Measurements from ENCODE around the gene PARP8.
"Not testable (repeated sequence)": the region's sequence is repeated elsewhere in the genome, so short reads cannot be mapped to it uniquely, and the experiment has no call there.

PARP8 gene

DNA sequence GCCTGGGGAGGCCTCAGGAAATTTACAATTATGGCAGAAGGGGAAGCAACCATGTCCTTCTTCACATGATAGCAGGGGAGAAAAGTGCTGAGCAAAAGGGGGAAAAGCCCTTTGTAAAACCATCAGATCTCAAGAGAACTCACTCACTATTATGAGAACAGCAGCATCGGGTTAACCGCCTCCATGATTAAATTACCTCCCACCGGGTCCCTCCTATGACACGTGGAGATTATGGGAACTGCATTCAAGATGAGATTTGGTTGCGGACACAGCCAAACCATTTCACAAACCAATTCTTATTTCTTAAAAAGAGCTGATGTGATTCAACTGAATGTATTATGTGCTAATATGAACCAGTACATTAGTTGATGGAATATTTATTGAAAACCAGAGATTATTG is 63.9 kb downstream of the PARP8 start:
- no peak for DNase-seq

DNA sequence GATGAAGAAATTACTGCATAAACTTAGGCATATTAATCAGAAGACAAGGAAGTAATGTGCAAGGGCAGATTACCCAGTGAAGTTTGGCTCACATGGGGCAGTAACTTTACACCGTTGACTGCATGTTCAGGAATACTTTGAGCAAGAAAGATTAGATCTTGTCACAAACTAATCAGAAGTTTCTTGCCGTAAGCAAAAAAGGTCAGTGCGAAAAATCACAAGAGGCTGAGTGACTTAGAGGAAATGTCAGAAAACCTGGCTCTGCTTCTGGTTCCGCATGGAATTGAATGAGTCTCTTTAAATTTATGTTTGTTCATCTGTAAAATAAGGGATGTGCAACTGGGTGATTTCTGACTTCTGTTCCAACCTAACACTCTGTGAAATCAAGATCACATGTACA is 64.4 kb downstream of the PARP8 start:
- no peak for DNase-seq

DNA sequence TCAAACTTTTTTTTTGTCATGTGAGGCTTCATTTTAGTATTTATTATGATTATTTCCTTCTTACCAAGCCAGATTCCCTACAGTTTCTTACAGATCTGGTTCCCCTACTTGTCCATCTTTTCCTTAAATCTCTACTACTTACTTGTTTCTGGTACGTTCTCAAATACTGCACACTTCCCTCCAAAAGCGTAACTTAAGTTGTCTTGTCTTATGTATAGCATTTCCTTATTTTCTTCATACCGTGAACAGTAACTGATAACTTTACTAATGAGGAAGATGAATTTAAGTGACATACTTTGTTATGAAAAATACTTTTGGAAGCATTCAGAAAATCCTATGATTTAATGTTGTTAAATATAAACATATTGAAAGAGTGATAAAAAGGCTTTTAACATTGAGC is 67.3 kb downstream of the PARP8 start:
- DNase-seq: no peak

DNA sequence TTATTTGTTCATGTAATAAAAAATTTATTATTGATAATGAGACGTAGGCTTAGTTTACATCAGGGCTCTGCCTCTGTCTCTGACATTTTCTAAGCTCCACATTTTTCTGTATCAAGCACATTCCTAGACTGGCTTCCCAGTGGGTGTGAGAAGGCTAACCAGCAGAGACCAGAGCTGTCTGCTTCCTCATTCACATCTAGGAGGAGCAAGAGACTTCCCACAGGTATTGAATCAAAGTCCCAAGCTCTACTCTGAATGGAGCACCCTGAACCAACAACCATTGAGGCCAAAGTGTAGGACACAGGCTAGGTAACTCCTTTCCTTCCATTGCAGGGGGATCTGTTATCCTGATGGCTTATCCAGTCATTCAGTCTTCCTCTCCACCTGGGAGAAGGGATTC is 72.4 kb downstream of the PARP8 start:
- DNase-seq: no peak

DNA sequence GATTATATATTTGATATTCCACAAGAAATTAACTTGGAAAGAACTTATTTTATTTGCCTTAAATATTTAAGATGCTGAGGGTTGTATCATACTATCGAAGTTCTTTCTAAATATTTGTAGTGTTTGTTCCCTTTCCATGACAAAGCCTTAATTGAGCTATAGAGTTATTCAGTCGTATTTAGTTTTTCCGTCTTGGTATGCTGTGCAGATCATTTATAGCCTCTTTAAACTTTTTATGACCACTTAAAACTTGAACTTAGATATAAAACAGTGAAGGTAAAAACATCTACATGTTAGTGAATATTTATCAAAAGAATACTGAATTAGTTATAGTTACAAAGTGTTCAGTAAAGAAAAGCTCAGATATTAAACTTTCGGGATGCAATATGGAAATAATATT is 74.4 kb downstream of the PARP8 start:
- no peak for DNase-seq

DNA sequence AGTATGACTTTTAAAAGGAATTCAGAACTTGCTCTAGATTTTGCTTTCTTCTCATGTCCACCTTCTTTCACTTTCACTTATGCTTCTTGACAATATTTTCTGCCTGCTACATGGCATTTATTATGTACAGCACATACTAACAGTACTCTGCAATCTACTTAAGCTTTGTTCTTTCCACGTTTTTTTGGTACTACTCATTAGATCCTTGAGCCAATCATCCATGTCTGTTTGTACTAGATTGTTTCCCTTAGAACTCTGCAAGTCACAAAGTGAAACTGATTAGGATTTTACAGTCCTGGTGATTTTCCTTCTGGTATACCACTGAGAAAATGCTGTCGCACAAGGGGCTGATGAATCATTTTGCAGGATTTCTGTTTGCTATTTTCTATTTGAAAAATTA is 78.3 kb downstream of the PARP8 start:
- DNase-seq: no peak

DNA sequence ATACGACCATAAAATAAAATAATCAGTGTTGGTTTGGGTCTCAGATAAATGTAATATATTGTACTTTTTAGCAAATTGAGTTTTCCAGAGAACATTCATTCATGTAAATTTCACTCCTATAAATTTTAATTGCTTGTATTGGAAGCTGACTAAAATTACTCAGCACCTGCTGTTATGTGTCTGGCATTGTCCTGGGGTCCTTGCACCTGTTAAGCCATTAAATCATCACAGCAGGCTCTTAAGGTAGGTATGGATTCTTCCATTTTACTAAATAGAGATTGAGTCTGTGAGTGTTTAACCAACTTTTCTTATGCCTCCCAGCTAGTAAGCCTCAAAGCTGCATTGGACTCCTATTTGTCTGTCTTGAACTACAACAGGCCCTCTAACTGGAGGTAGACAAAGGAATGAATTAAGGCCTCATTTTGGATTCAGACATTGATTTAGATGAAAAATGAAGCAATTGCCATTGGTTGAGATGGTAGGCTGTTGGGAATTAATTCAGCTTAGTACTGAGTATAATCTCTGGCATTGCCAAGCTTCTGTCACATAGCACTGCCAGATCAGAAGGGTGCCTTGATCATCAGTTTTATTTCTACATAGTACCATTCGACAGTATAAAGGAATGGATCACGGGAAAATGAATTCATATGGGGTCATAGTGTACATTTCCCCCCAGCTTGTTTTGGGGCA is 78.9 kb downstream of the PARP8 start:
- no peak for DNase-seq

DNA sequence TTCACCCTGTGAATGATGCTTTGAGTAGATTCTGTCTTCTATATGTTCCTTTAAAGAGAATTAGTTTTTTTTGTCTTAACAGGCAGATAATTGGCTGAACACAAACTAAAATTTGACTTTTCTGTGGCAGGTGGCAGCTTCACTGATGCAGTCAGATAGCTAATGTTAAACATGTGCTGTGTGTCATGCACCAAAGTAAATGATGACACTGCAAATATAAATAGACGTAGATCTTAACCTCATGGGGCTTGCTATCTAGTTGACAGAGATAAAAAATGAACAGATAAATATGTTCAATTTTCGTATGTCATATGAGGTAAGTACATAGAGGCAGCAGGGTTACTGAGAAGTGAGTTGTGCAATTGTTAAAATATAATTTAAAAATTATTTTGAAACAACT is 82.7 kb downstream of the PARP8 start:
- DNase-seq: no peak

DNA sequence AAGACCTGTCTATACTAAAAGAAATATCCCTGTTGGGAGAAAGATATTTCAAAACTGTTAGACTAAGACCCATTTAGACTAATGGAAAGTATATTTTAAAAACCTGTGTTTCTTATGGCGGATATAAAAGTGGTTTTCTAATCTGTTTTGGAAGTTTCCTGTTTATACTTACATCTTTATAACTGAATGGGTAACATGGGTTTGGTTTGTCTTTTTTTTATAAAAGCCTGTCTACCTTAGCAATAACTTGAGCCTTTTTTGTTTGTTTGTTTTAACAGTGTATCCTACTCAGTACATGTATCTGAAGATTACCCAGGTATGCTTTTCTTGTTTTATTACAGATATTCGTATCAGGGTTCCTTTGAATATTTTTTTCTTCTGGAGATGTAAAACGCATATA is 83.4 kb downstream of the PARP8 start:
- DNase-seq: no peak

DNA sequence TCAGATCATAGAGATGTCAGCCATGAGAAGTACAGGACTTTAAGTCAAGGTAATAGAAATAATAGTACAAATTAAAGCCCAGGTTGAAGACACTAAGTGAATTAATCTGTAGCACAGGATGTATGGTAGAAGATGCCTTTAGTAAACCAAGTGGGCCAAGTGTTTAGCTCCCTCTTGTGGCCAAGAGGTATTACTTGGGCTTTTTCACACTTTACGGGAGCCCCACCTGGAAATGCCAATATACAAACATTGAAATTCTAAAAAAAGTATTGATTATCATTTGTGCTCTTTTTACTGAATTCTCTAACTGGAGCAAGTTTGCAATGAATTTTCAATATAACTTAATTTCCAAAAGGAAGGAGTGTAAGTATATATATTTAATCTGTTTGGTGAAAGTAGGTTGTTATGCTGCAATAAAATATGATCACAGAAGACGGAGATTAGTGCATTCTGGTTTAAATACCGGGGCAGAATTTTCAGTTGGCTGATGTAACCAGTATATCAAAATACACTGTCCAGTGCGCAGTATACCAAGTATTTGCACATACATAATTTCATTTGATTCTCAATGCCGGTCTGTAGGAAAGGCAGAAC is 84.7 kb downstream of the PARP8 start:
- no peak for DNase-seq

DNA sequence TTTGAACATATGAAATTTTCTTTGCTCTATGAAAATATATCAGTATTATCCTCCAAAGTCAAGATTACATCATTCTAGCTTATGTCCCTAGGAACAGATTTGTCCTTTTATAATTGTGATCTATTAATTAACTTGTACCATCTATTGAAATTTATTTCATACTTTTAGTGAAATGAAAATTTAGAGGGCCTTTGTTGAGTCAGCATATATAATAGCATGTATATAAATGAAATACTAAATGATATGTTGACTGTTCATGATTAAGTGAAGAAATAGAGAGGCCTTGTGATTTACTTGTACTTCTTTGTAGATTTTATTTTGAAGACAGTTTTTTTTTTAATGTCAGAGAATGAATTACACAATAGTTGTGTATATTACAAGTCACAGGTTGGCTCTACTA is 86.4 kb downstream of the PARP8 start:
- no peak for DNase-seq

DNA sequence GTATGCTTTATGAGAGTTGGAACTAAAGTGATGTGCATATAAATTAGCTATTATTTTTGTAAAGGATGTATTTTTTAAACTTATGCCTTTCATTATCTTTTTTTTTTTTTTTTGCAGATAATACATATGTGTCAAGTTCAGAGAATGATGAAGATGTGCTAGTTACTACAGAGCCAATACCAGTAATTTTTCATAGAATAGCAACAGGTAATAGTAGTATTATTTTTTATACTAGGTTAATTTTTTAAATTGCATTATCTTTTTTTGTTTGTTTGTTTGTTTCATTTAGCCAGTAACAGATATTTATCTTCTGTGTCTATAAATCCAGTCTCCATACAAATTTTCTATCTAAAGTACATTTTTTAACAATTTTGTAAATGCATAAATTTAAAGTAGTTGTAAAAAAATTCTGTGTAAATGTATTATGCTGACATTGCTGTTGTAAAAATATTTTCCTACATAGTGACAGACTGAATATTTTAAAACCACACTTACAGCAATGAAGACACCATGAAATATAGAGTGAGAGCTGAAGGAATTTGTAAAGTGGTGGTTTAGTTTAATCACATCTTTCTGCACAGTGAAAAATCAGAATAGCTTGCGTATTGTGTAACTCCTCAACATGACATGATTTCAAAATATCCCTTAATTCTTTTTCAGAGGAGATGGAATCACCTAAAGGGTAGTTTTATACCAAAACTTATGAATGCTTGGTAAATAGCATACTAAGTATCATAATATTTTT is 93.3 kb downstream of the PARP8 start:
- no peak for DNase-seq

DNA sequence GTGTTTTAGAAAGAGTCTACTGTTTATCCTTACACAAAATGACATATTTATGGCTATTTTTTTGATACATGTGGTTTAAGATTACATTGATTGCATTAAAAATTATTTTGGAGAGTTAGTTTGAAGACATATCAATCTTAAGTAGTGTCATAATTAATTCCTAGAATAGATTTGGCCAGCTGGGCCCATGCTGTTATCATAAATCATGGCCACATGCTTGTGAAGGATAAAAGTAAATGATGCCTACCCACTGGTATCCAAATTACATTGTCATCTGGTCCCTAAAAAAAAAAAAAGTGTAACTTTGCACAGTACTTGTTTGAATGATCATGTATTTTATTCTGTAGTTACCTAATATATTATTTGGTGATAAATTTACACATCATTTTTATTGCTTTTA is 96.9 kb downstream of the PARP8 start:
- no peak for DNase-seq

DNA sequence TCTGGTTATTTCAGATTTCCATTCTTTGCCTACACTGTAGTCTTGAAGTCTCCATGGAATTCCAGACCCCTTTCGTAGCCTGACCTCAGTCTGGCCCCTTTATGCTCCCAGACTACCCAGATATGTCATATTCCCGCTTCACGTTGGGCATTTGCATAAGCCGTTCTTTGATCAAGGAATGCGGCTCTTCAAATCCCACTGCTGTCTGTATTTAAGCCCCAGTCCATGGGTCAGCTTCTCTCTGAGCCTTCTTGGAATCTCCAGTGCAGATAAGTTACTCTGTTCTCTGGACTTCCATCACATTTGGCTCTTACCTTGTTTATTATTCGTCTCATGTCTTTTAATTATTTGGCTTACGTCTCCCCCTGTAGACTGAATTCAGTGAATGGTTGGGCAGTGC is 97.4 kb downstream of the PARP8 start:
- DNase-seq: no peak

DNA sequence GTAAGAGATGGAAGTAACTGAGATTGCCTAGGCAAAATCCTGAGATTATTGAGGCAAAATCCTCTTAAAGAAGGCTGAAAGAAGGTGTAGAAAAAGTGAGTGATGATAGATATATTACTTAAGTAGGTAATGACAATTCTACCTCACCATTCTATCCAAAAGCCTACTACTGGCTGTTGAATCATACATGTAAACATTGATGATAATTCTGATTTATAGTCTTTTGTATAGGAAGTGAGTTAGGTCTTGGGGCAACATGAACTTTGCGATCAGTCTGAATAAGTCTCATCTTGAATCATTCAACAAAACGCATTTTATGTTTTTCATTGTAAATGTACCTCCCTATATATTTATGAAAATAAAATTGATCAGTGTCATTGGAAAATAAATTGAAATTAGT is 99.6 kb downstream of the PARP8 start:
- no peak for DNase-seq

DNA sequence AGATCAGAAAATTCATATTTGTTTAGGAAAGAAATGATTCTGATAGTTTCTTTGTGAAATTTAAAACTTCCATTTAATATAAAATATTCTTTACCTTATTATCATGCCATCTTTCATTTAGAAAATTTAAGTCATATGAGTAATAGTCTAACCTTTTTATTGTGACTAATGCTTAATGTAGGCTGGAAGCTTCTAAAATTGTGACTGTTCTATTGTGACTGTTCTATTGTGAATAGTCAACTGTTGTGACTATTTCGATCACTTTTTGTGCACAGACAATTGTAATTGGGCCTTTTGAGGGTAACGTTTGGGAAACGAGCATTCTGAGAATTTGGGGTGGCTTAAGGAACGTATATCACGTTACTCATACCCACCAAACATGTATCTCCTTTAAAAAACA is 100.0 kb downstream of the PARP8 start:
- DNase-seq: no peak

DNA sequence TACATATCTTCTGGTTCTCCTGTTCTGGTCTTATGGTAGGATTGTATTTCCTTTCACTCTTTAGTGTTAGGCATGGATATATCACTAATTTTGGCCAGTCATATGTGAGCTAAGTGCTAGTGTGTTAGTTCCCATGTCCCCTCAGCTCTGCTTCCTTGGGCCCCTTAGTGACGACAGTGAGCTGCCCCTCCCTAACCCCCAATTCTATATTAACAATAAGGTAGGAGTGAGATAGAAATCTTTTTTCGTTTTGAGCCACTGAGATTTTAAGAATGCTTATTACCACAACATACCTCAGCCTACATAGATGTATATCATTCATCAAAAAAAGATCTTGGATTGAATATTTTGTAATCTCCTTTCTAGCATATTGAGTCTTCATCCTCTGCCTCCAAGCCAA is 100.5 kb downstream of the PARP8 start:
- no peak for DNase-seq

DNA sequence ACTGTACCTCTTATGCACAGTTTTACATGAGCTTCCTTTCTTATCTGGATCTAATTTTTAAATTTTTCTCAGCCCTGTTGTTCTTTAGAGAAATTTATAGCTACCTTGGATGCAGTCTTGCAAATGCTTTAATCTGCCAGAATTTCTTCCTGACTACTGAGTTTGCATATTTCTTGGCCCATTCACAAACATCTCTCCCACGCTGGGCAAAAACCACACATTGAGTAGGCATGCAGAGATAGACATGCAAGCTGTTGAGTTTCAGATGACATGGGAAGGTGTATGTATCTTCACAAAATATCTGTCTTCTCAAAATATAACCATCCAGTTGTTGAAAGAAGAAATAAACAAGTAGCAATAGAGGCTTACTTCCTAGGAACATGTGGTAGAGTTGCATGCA is 101.2 kb downstream of the PARP8 start:
- no peak for DNase-seq

DNA sequence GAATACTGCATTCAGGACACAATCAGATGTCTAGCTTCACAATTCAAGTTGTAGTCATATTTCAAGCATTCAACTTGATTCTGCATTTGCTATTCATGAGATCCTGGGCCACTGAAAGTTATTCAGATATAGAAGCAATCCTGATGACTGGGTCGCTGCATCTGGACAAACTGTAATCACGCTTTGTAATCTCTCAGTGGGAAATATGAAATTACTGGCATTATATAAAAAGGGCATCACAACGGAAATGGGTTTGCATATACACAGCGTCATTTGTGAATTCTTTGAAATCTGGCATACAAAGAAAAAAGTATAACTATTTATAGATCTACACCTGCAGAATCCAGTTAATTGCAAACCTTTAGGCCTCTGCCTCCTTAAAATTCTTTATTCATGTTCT is 102.2 kb downstream of the PARP8 start:
- DNase-seq: no peak

DNA sequence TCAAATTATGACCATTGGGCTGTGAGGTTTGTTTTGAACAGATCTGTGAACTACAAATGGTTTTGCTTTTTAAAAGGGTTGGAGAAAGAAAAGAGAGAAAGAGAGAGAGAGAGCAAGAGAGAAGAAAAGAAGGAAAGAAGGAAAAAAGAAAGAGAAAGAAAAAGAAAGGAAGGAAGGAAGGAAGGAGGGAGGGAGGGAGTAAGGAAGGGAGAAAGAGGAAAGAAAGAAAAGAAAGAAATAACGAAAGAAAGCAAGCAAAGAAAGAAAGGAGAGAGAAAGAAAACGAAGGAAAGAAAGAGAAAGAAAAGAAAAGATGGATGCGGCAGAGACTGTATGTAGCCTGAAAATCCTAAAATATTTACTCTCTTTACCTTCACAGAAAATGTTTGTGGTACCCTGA is 104.0 kb downstream of the PARP8 start:
- no peak for DNase-seq

DNA sequence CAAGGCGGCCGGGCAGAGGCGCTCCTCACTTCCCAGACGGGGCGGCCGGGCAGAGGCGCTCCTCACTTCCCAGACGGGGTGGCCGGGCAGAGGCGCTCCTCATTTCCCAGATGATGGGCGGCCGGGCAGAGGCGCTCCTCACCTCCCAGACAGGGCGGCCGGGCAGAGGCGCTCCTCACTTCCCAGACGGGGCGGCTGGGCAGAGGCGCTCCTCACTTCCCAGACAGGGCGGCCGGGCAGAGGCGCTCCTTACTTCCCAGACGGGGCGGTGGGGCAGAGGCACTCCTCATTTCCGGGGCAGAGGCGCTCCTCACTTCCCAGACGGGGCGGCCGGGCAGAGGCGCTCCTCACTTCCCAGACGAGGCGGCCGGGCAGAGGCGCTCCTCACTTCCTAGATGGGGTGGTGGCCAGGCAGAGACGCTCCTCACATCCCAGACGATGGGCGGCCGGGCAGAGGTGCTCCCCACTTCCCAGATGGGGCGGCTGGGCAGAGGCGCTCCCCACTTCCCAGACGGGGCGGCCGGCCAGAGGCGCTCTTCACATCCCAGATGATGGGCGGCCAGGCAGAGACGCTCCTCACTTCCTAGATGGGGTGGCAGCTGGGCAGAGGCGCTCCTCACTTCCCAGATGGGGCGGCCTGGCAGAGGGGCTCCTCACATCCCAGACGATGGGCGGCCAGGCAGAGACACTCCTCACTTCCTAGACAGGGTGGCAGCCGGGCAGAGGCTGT is 108.2 kb downstream of the PARP8 start:
- not testable (repeated sequence) for DNase-seq

DNA sequence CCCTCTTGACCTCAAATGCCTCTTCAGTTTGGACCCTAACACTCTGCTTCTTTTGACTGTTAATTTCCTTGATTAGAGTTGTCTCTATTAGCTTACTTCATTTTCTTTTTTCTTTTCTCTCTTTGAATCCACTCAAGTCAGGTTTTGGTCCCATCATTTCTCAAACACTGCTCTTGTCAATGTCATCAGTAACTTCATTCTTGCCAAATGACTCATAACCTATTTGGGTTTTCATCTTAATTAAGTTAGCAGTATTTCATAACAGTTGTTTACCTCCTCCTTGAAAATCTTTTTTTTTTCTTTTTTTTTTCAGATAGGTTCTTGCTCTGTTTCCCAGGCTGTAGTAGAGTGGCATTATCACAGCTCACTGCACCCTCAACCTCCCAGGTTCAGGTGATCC is 119.6 kb downstream of the PARP8 start:
- DNase-seq: no peak

DNA sequence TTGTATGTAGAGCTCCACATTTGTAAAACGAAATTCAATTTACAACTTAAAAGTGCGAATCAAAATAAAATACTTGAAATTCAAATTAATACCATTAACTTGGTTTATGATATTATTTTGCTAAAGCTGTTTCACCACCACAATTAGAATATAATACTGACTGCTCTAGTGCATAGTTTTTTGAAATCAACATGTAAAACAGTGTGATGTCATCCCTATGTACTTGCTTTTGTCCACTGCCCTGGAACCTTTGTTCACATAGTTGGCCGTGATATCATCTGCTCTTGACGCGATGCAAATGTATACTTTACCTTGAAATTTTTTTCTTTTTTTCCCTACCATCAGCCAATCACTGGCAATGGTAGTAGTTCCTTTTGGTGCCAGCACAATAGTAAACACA is 125.4 kb downstream of the PARP8 start:
- DNase-seq: no peak

DNA sequence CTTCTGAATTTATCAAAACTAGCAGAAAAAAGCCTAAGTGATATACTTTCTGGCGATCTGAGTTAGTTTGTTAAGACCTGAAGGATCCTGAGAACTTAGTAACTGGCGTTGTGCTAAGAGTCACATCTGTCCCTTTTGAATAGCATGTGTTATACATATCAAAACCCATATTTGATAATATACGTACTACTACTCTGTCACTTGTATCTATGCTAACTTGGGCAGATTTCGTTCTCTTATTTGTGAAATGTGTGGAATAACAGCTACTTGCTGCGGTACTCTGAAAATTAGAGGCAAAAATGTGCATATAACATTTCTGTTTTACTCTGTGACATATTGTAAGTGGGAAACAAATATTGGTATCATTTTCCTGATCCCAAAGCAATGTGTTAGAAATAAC is 126.4 kb downstream of the PARP8 start:
- DNase-seq: no peak
